Activated naive CD4-positive, alpha-beta T cell treated with anti-CD3 and anti-CD28 coated beads for 36 hours (primary cell): ENCODE measurements around the gene CUX1. TPM values are rescaled to one million over a fixed set of nuclear protein-coding genes. Genes with fewer than 3 reads are reported as not detected.
"Not testable (repeated sequence)": the region's sequence is repeated elsewhere in the genome, so short reads cannot be mapped to it uniquely, and the experiment has no call there.

ENCODE experiments used
- CTCF ChIA-PET: fragments of 350-600 bp; sonication (Branson Sonifier 250); formaldehyde crosslinking; loops from one replicate; lab custom pipeline; 2021; ENCODE audit warnings: antibody characterized with exemption; lab: Charles Lee
- DNase-seq: peaks from one replicate; pipeline ENCODE4 v3.0.0-alpha.2; 2020
- H3K27ac Mint-ChIP-seq: one replicate; pipeline ENCODE4 v1.8.0; 2021; ENCODE audit warnings: mild to moderate bottlenecking, mixed read lengths
- H3K27me3 Mint-ChIP-seq: one replicate; pipeline ENCODE4 v1.8.0; 2021; ENCODE audit warnings: low read depth, mixed read lengths
- H3K36me3 Mint-ChIP-seq: one replicate; pipeline ENCODE4 v1.8.0; 2021; ENCODE audit warnings: low read depth, mixed read lengths
- H3K4me1 Mint-ChIP-seq: one replicate; pipeline ENCODE4 v1.8.0; 2021; ENCODE audit warnings: low read depth, mixed read lengths
- H3K4me3 Mint-ChIP-seq: one replicate; pipeline ENCODE4 v1.8.0; 2021; ENCODE audit warnings: mild to moderate bottlenecking, moderate library complexity, mixed read lengths
- H3K9me3 Mint-ChIP-seq: one replicate; pipeline ENCODE4 v1.8.0; 2021; ENCODE audit warnings: mixed read lengths
- intact Hi-C: fragments of 100-400 bp; cut with micrococcal nuclease; formaldehyde crosslinking; loops from one replicate; pipeline ENCODE4 v1.15.1; 2023
- total RNA-seq, 2 experiments: library from RNA; stranded (reverse); gene quantifications; one replicate each; pipeline ENCODE4 v1.2.3, GENCODE V29; 2021

The CUX1 gene
- total RNA-seq, 2 experiments from 2014 or later: 22.2 to 25.5 TPM

- CTCF ChIA-PET: interaction anchor here (1.6 kb wide), 2 partner anchors 37 to 131 kb away, joined by 3 read pairs; no protein-coding TSS in a partner anchor
- Mint-ChIP-seq H3K27me3 (no peaks in the 10 kb centered on the region), H3K4me1 (peaks cover 16% of the 10 kb centered on the region), H3K27ac (no peak overlapping the region), H3K9me3 (no peaks in the 10 kb centered on the region), H3K4me3 (no peak overlapping the region), H3K36me3 (no peaks in the 10 kb centered on the region)
- intact Hi-C loops: loop anchor here (10.0 kb wide), 1 partner anchor 546 kb away; no protein-coding TSS in a partner anchor
- no peak for DNase-seq
Observed at GRCh38 chr7:101819183-101819582, 1.8 kb downstream of the CUX1 start.

GRCh38 chr7:101819913-101820522 lies 2.6 kb downstream of the CUX1 start:
- CTCF ChIA-PET: interaction anchor here (1.6 kb wide), 2 partner anchors 36 to 131 kb away, joined by 3 read pairs; no protein-coding TSS in a partner anchor
- no peak for DNase-seq
- intact Hi-C loops: loop anchor here (10.0 kb wide), 1 partner anchor 545 kb away; no protein-coding TSS in a partner anchor
- peaks cover 19% of the 10 kb centered on the region for H3K4me1 Mint-ChIP-seq
- H3K4me3 Mint-ChIP-seq: no peak overlapping the region
- H3K27me3 Mint-ChIP-seq: no peaks in the 10 kb centered on the region
- no peaks in the 10 kb centered on the region for H3K9me3 Mint-ChIP-seq
- H3K27ac Mint-ChIP-seq: no peak overlapping the region
- H3K36me3 Mint-ChIP-seq: no peaks in the 10 kb centered on the region

GRCh38 chr7:101820703-101821102 lies 3.3 kb downstream of the CUX1 start:
- Mint-ChIP-seq H3K4me3 (no peak overlapping the region), H3K27ac (no peak overlapping the region), H3K27me3 (no peaks in the 10 kb centered on the region), H3K36me3 (no peaks in the 10 kb centered on the region), H3K9me3 (no peaks in the 10 kb centered on the region), H3K4me1 (peaks cover 20% of the 10 kb centered on the region)
- intact Hi-C loops: no loop called here
- CTCF ChIA-PET: interaction anchor here (1.6 kb wide), 1 partner anchor 35 kb away, joined by 3 read pairs; no protein-coding TSS in a partner anchor
- DNase-seq: no peak

- H3K9me3 Mint-ChIP-seq, H3K27me3 Mint-ChIP-seq, intact Hi-C loops, H3K27ac Mint-ChIP-seq, H3K4me3 Mint-ChIP-seq, DNase-seq, H3K36me3 Mint-ChIP-seq: not testable (repeated sequence)
- peaks cover 18% of the 10 kb centered on the region for H3K4me1 Mint-ChIP-seq
- CTCF ChIA-PET: interaction anchor here (1.0 kb wide), 1 partner anchor 80 kb away, joined by 3 read pairs; no protein-coding TSS in a partner anchor
Observed at GRCh38 chr7:101822632-101823031, 5.2 kb downstream of the CUX1 start.

GRCh38 chr7:101823096-101823495 lies 5.7 kb downstream of the CUX1 start:
- no peak for DNase-seq
- H3K4me3 Mint-ChIP-seq: no peak overlapping the region
- peaks cover 2% of the 10 kb centered on the region for H3K36me3 Mint-ChIP-seq
- H3K27me3 Mint-ChIP-seq: no peaks in the 10 kb centered on the region
- no peaks in the 10 kb centered on the region for H3K9me3 Mint-ChIP-seq
- CTCF ChIA-PET: interaction anchor here (1.0 kb wide), 1 partner anchor 80 kb away, joined by 3 read pairs; no protein-coding TSS in a partner anchor
- H3K4me1 Mint-ChIP-seq: peaks cover 16% of the 10 kb centered on the region
- no peak overlapping the region for H3K27ac Mint-ChIP-seq
- intact Hi-C loops: no loop called here

GRCh38 chr7:101823596-101823995 lies 6.2 kb downstream of the CUX1 start:
- DNase-seq: no peak
- CTCF ChIA-PET: no interaction called here
- Mint-ChIP-seq H3K27ac (no peak overlapping the region), H3K4me3 (no peak overlapping the region), H3K36me3 (peaks cover 5% of the 10 kb centered on the region), H3K4me1 (peaks cover 17% of the 10 kb centered on the region), H3K9me3 (no peaks in the 10 kb centered on the region), H3K27me3 (no peaks in the 10 kb centered on the region)
- intact Hi-C loops: no loop called here

GRCh38 chr7:101824440-101824839 lies 7.0 kb downstream of the CUX1 start:
- CTCF ChIA-PET: no interaction called here
- Mint-ChIP-seq H3K27ac (no peak overlapping the region), H3K27me3 (no peaks in the 10 kb centered on the region), H3K4me1 (peaks cover 19% of the 10 kb centered on the region), H3K4me3 (no peak overlapping the region), H3K9me3 (no peaks in the 10 kb centered on the region), H3K36me3 (peaks cover 5% of the 10 kb centered on the region)
- intact Hi-C loops: no loop called here
- DNase-seq: no peak

- Mint-ChIP-seq H3K4me3 (no peak overlapping the region), H3K9me3 (no peaks in the 10 kb centered on the region), H3K27ac (no peak overlapping the region), H3K27me3 (no peaks in the 10 kb centered on the region), H3K4me1 (peaks cover 17% of the 10 kb centered on the region), H3K36me3 (peaks cover 5% of the 10 kb centered on the region)
- CTCF ChIA-PET: interaction anchor here (0.7 to 0.8 kb wide), 2 partner anchors 15 to 395 kb away, joined by 4 read pairs; no protein-coding TSS in a partner anchor
- DNase-seq: no peak
- intact Hi-C loops: no loop called here
Observed at GRCh38 chr7:101826081-101826835, 8.8 kb downstream of the CUX1 start.

GRCh38 chr7:101828301-101829020 lies 11.0 kb downstream of the CUX1 start:
- Mint-ChIP-seq H3K9me3 (no peaks in the 10 kb centered on the region), H3K36me3 (peaks cover 5% of the 10 kb centered on the region), H3K27ac (no peak overlapping the region), H3K4me3 (no peak overlapping the region), H3K27me3 (no peaks in the 10 kb centered on the region), H3K4me1 (peaks cover 16% of the 10 kb centered on the region)
- CTCF ChIA-PET: no interaction called here
- DNase-seq: no peak
- intact Hi-C loops: no loop called here

- no peak overlapping the region for H3K4me3 Mint-ChIP-seq
Observed at GRCh38 chr7:101829374-101829773, 11.9 kb downstream of the CUX1 start.

GRCh38 chr7:101829821-101830220 lies 12.4 kb downstream of the CUX1 start:
- Mint-ChIP-seq H3K27ac (no peak overlapping the region), H3K36me3 (peaks cover 5% of the 10 kb centered on the region), H3K4me1 (peaks cover 13% of the 10 kb centered on the region), H3K27me3 (no peaks in the 10 kb centered on the region), H3K4me3 (no peak overlapping the region), H3K9me3 (no peaks in the 10 kb centered on the region)
- no peak for DNase-seq
- intact Hi-C loops: no loop called here
- CTCF ChIA-PET: no interaction called here

More at GRCh38 chr7:101829374-101829773, 11.9 kb downstream of the CUX1 start:
- Mint-ChIP-seq H3K4me1 (peaks cover 16% of the 10 kb centered on the region), H3K27me3 (no peaks in the 10 kb centered on the region), H3K36me3 (peaks cover 5% of the 10 kb centered on the region), H3K9me3 (no peaks in the 10 kb centered on the region), H3K27ac (no peak overlapping the region)
- CTCF ChIA-PET: no interaction called here
- intact Hi-C loops: no loop called here
- no peak for DNase-seq

GRCh38 chr7:101831396-101831795 lies 14.0 kb downstream of the CUX1 start:
- H3K9me3 Mint-ChIP-seq, intact Hi-C loops, H3K27ac Mint-ChIP-seq, H3K36me3 Mint-ChIP-seq, H3K4me1 Mint-ChIP-seq, DNase-seq, H3K27me3 Mint-ChIP-seq, H3K4me3 Mint-ChIP-seq, CTCF ChIA-PET: not testable (repeated sequence)
